B cell (primary cell): Measurements from ENCODE around the gene VANGL2. TPM values are rescaled to one million over a fixed set of nuclear protein-coding genes. Genes with fewer than 3 reads are reported as not detected.

ENCODE experiments used
- ATAC-seq: fragments of 200-7000 bp; cut with Tn5 transposase; one replicate; pipeline ENCODE4 v1.10.0; 2021; ENCODE audit warnings: low read depth, mild to moderate bottlenecking, moderate number of reproducible peaks, moderate library complexity
- CTCF ChIA-PET: fragments of 350-600 bp; sonication (Branson Sonifier 250); formaldehyde crosslinking; loops from one replicate; lab custom pipeline; 2021; ENCODE audit warnings: antibody characterized with exemption, inconsistent platforms; lab: Charles Lee
- POLR2A ChIA-PET: fragments of 350-600 bp; sonication (Branson Sonifier 250); formaldehyde crosslinking; loops from one replicate; lab custom pipeline; 2021; ENCODE audit warnings: antibody characterized with exemption; lab: Charles Lee
- DNase-seq: peaks from one replicate; pipeline ENCODE4 v3.0.0; 2013
- H2AFZ ChIP-seq: 2 replicates; pipeline ENCODE4 v1.6.1; 2012; ENCODE audit warnings: mild to moderate bottlenecking, low read depth, low read length; ENCODE audit not compliant: insufficient read depth, poor library complexity, severe bottlenecking
- H3K27ac ChIP-seq, 2 donors: 1 replicate in 1 of 2; 2 replicates in 1 of 2; pipeline ENCODE4 v1.5.1; 2012 to 2013; ENCODE audit warnings: low read length in 2 of 2, mild to moderate bottlenecking in 2 of 2, moderate library complexity in 1 of 2
- H3K27me3 ChIP-seq, 4 experiments: fragments of 200-600 bp in 1 of 4; sonication (generic) in 1 of 4; replicated peaks in 1 of 4; 1 replicate in 2 of 4; 2 replicates in 2 of 4; pipeline versions ENCODE4 v1.6.1 to v1.7.0; 2013 to 2016; ENCODE audit warnings: low read length in 3 of 4, mild to moderate bottlenecking in 2 of 4, mixed read lengths in 1 of 4, moderate library complexity in 1 of 4; ENCODE audit not compliant: insufficient read depth in 4 of 4, control insufficient read depth in 3 of 4; ENCODE audit errors: control extremely low read depth in 1 of 4
- H3K36me3 ChIP-seq, 2 experiments: replicated peaks in 1 of 2; 1 replicate in 1 of 2; 2 replicates in 1 of 2; pipeline versions ENCODE4 v1.6.1 to v1.7.1; 2013; ENCODE audit warnings: low read length in 1 of 2; ENCODE audit not compliant: insufficient read depth in 2 of 2, control insufficient read depth in 1 of 2; ENCODE audit errors: control extremely low read depth in 1 of 2, extremely low read depth in 1 of 2
- H3K4me1 ChIP-seq, 2 donors: fragments of 200-600 bp in 1 of 2; sonication (generic) in 1 of 2; 1 replicate in 1 of 2; 2 replicates in 1 of 2; pipeline versions ENCODE4 v1.5.1 to v1.6.1; 2013 to 2017; ENCODE audit warnings: low read length in 2 of 2; ENCODE audit not compliant: control insufficient read depth in 2 of 2, insufficient read depth in 2 of 2
- H3K4me2 ChIP-seq: replicated peaks from 2 replicates; pipeline ENCODE3; 2012; ENCODE audit warnings: mild to moderate bottlenecking, low read depth, low read length; ENCODE audit not compliant: poor library complexity, severe bottlenecking
- H3K4me3 ChIP-seq, 5 experiments: fragments of 200-600 bp in 1 of 5; sonication (generic) in 1 of 5; 1 replicate in 3 of 5; 2 replicates in 2 of 5; pipeline versions ENCODE4 v1.5.1 to v1.7.0; 2011 to 2016; ENCODE audit warnings: low read length in 4 of 5, mild to moderate bottlenecking in 4 of 5, low read depth in 2 of 5, control low read depth in 1 of 5, moderate library complexity in 1 of 5; ENCODE audit not compliant: insufficient read depth in 1 of 5; ENCODE audit errors: control extremely low read depth in 1 of 5, extremely low read depth in 1 of 5
- H3K79me2 ChIP-seq: fragments of 200-600 bp; sonication (generic); one replicate; pipeline ENCODE4 v1.6.0; 2016; ENCODE audit warnings: low read length; ENCODE audit not compliant: control insufficient read depth, insufficient read depth
- H3K9ac ChIP-seq: fragments of 200-600 bp; sonication (generic); 2 replicates; pipeline ENCODE4 v1.6.1; 2017; ENCODE audit warnings: mild to moderate bottlenecking, low read length, moderate library complexity
- H3K9me3 ChIP-seq, 3 donors: one replicate each; pipeline versions ENCODE4 v1.6.1 to v1.7.1; 2013; ENCODE audit warnings: low read length in 2 of 3; ENCODE audit not compliant: control insufficient read depth in 2 of 3, insufficient read depth in 1 of 3; ENCODE audit errors: control extremely low read depth in 1 of 3
- H4K20me1 ChIP-seq: 2 replicates; pipeline ENCODE4 v1.6.0; 2012; ENCODE audit warnings: mild to moderate bottlenecking, low read length; ENCODE audit not compliant: insufficient read depth, control insufficient read depth, poor library complexity, severe bottlenecking
- H3K27ac Mint-ChIP-seq: one replicate; pipeline ENCODE4 v1.8.0; 2021; ENCODE audit warnings: mixed read lengths
- H3K27me3 Mint-ChIP-seq: one replicate; pipeline ENCODE4 v1.8.0; 2021; ENCODE audit warnings: mixed read lengths
- H3K4me1 Mint-ChIP-seq: one replicate; pipeline ENCODE4 v1.8.0; 2021; ENCODE audit warnings: mixed read lengths
- H3K4me3 Mint-ChIP-seq: one replicate; pipeline ENCODE4 v1.8.0; 2021; ENCODE audit warnings: mixed read lengths
- H3K9me3 Mint-ChIP-seq: one replicate; pipeline ENCODE4 v1.8.0; 2022; ENCODE audit warnings: mixed read lengths; ENCODE audit not compliant: insufficient read depth
- EZH2 ChIP-seq: IDR thresholded peaks from 2 replicates; pipeline ENCODE4 v1.6.1; 2012; ENCODE audit warnings: borderline replicate concordance, low read depth, mild to moderate bottlenecking, moderate library complexity, low read length; ENCODE audit not compliant: insufficient read depth, poor library complexity, severe bottlenecking
- WGBS: methylation state at CpG from one replicate; pipeline ENCODE4 v1.1.5; 2013; ENCODE audit warnings: missing lambda C conversion rate; ENCODE audit not compliant: insufficient coverage; 5-methylcytosine and 5-hydroxymethylcytosine counted together
- intact Hi-C: fragments of 100-400 bp; cut with micrococcal nuclease; formaldehyde crosslinking; loops from one replicate; pipeline ENCODE4 v1.10.0; 2022
- polyA plus RNA-seq: library from polyadenylated mRNA; depleted of rRNA; stranded (reverse); fragments of >200 nt; gene quantifications from 2 replicates; pipeline ENCODE4 v1.2.3, GENCODE V29; 2012
- total RNA-seq, 2 donors: library from RNA; stranded (reverse); fragments of 120-200 nt in 1 of 2; gene quantifications; 1 replicate in 1 of 2; 2 replicates in 1 of 2; pipeline versions ENCODE4 v1.2.3 to v1.2.4, GENCODE V29; 2013 to 2022
- TF ChIP-seq, protein P1 (sequence below): fragments of 200-600 bp; IDR thresholded peaks from one replicate; pipeline ENCODE4 v1.8.0; 2022; ENCODE audit warnings: antibody characterized with exemption, mild to moderate bottlenecking

Gene VANGL2
- total and polyA plus RNA-seq, 2 donors (not counting 1 experiment from before 2014, with no cell fraction given) = 0.48 to 14.4 TPM

GRCh38 chr1:160449494-160449893 lies 49.1 kb downstream of the VANGL2 start:
- H3K4me1 Mint-ChIP-seq = peaks cover 66% of the 10 kb centered on the region
- POLR2A ChIA-PET = interaction anchor here (1.3 kb wide), 1 partner anchor 73 kb away, joined by 3 read pairs; no protein-coding TSS in a partner anchor
- intact Hi-C loops = no loop called here

More at GRCh38 chr1:160449494-160449893, 49.1 kb downstream of the VANGL2 start:
- CTCF ChIA-PET = interaction anchor here (0.9 to 1.8 kb wide), 3 partner anchors 15 to 159 kb away, joined by 3 to 5 read pairs (median 4); no protein-coding TSS in a partner anchor
- H3K27me3 ChIP-seq = no peaks in the 10 kb centered on the region
- peaks cover 0 to 1% (median 0%) of the 10 kb centered on the region in 3 donors for H3K9me3 ChIP-seq
- DNase-seq = no peak
- no peak for ATAC-seq
- no peak overlapping the region for H3K27ac Mint-ChIP-seq
- no peak overlapping the region for H3K27ac ChIP-seq
- H3K4me1 ChIP-seq = peaks cover 39 to 42% of the 10 kb centered on the region in 2 donors
- TF ChIP-seq, protein P1, sequence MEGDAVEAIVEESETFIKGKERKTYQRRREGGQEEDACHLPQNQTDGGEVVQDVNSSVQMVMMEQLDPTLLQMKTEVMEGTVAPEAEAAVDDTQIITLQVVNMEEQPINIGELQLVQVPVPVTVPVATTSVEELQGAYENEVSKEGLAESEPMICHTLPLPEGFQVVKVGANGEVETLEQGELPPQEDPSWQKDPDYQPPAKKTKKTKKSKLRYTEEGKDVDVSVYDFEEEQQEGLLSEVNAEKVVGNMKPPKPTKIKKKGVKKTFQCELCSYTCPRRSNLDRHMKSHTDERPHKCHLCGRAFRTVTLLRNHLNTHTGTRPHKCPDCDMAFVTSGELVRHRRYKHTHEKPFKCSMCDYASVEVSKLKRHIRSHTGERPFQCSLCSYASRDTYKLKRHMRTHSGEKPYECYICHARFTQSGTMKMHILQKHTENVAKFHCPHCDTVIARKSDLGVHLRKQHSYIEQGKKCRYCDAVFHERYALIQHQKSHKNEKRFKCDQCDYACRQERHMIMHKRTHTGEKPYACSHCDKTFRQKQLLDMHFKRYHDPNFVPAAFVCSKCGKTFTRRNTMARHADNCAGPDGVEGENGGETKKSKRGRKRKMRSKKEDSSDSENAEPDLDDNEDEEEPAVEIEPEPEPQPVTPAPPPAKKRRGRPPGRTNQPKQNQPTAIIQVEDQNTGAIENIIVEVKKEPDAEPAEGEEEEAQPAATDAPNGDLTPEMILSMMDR = no peak
- TF ChIP-seq EZH2 = no peak
- WGBS = 100% methylated on average over 2 of the region's 2 CpGs
- no peak overlapping the region for H3K4me3 Mint-ChIP-seq
- no peaks in the 10 kb centered on the region for H4K20me1 ChIP-seq
- no peak overlapping the region for H3K9ac ChIP-seq
- H3K4me3 ChIP-seq = no peak overlapping the region
- H3K79me2 ChIP-seq = no peaks in the 10 kb centered on the region
- H3K27me3 Mint-ChIP-seq = no peaks in the 10 kb centered on the region
- no peak overlapping the region for H2AFZ ChIP-seq
- H3K4me2 ChIP-seq = no peak overlapping the region
- no peaks in the 10 kb centered on the region for H3K36me3 ChIP-seq
- H3K9me3 Mint-ChIP-seq = peaks cover 2% of the 10 kb centered on the region
